Activated naive CD4-positive, alpha-beta T cell treated with anti-CD3 and anti-CD28 coated beads, Interleukin-2, amount 10 ng/mL, durations not matched to agents 5 hours and 36 hours (primary cell): Measurements from ENCODE around the gene ST8SIA2. TPM values are rescaled to one million over a fixed set of nuclear protein-coding genes. Genes with fewer than 3 reads are reported as not detected.

Experiments
- total RNA-seq, 2 experiments: library from RNA; stranded (reverse); gene quantifications; one replicate each; pipeline ENCODE4 v1.2.3, GENCODE V29; 2021

The ST8SIA2 gene
- total RNA-seq, result not detected

GRCh38 chr15:92393071-92393979 is at the start of gene ST8SIA2:
TSS of gene ST8SIA2 (plus strand) at chr15:92393881. CDS start at chr15:92394065, 184 bp downstream.

